ENCODE measurements around the gene ICE2. TPM values are rescaled to one million over a fixed set of nuclear protein-coding genes. Genes with fewer than 3 reads are reported as not detected.
"Not testable (repeated sequence)": the region's sequence is repeated elsewhere in the genome, so short reads cannot be mapped to it uniquely, and the experiment has no call there.

The ICE2 gene
- total and polyA plus RNA-seq, 12 donors, result 6.3 to 33.4 (median 26.7) TPM

DNA sequence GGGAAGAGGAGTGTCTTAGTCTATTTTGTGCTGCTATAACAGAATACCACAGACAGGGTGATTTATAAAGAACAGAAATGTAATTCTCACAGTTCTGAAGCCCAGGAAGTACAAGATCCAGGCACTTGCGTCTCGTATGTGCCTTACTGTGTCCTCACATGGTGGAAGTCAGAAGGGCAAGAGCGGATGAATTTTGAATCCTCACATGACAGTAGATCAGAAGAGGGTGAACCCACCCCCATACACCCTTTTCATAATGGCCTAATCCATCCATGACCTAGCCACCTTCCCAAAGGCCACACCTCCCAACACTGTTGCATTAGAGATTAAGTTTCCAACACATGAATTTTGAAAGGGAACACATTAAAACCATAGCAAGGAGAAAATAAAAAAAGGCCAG is 62.5 kb downstream of the ICE2 start:
- no peak overlapping the region for H3K4me3 ChIP-seq
- H3K9me3 ChIP-seq, result no peaks in the 10 kb centered on the region
- intact Hi-C loops (cut with DNase I), result no loop called here
- WGBS, 2 donors, result 97 to 98% methylated on average over 3 of the region's 3 CpGs
- H3K36me3 ChIP-seq, result peaks cover 0 to 14% (median 0%) of the 10 kb centered on the region in 9 donors
- H3K4me1 ChIP-seq, result peaks cover 0 to 10% (median 0%) of the 10 kb centered on the region in 9 donors
- DNase-seq (no peak), ATAC-seq (no peak)
- H3K27ac ChIP-seq, result no peak overlapping the region
- no peak for TF ChIP-seq CTCF (IDR thresholded peaks at IDR 0.05)
- H3K27me3 ChIP-seq, result no peaks in the 10 kb centered on the region

- H3K36me3 ChIP-seq, result no peaks in the 10 kb centered on the region
- TF ChIP-seq CTCF (IDR thresholded peaks at IDR 0.05), result no peak
- DNase-seq (no peak), ATAC-seq (no peak)
- WGBS, 2 donors, result 72 to 77% methylated on average over 10 of the region's 10 CpGs
- no peaks in the 10 kb centered on the region for H3K27me3 ChIP-seq
- intact Hi-C loops (cut with DNase I), result no loop called here
- no peak overlapping the region for H3K4me3 ChIP-seq
- peaks cover 0 to 18% (median 0%) of the 10 kb centered on the region in 9 donors for H3K4me1 ChIP-seq
- H3K9me3 ChIP-seq, result no peaks in the 10 kb centered on the region
- peak overlapping the region in 1 of 10 donors; percentile 12 for H3K27ac ChIP-seq
Measured at GRCh38 chr15:60414016-60414682, 64.8 kb downstream of the ICE2 start.

DNA sequence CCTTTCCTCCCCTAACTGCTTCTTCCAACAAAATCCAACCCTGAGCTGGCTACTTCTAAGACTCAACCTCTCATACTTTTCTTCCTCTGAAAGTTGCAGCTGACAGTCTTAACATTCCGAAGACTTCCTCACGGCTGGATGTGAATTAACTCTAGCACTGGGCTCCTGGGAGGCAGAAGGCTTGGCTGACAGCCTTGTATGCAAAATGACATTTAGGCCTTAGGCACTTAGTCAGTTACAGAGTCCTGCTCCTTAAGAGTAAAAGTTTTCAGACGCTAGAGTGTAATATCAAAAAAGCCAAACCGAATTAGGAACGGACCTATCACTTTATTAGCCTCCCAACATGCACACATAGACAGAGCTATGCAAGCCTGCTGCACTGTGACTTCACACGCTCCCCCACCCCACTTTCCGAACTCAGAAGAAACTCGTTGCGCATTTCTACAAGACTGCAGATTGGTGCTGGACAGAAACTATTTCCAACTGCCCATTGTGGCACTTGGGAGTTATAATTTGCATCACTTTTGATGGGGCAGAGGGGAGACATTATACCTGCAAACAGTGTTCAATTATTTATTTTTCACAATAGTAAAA is 65.6 kb downstream of the ICE2 start:
- intact Hi-C loops (cut with DNase I), result no loop called here
- 66 to 67% methylated on average over 9 of the region's 9 CpGs for WGBS, 2 donors

GRCh38 chr15:60412807-60413206 is 66.1 kb downstream of the ICE2 start:
- H3K4me3 ChIP-seq; DNase-seq; H3K9me3 ChIP-seq; H3K36me3 ChIP-seq; ATAC-seq; intact Hi-C loops (cut with DNase I); H3K27me3 ChIP-seq: not testable (repeated sequence)
- 95 to 96% methylated on average over 21 of the region's 21 CpGs for WGBS, 2 donors
- Histone ChIP-seq H3K27ac (peak overlapping the region in 1 of 10 donors; percentile 48), H3K4me1 (peaks cover 0 to 31% (median 0%) of the 10 kb centered on the region in 9 donors)

More for the DNA sequence above, 65.6 kb downstream of the ICE2 start:
- Histone ChIP-seq H3K27me3 (no peaks in the 10 kb centered on the region), H3K27ac (peak overlapping the region in 1 of 10 donors; percentile 48), H3K9me3 (no peaks in the 10 kb centered on the region), H3K4me3 (no peak overlapping the region), H3K36me3 (no peaks in the 10 kb centered on the region), H3K4me1 (peaks cover 0 to 26% (median 0%) of the 10 kb centered on the region in 9 donors)
- DNase-seq, result no peak
- peak in 4 of 8 donors; percentile 30 to 70 (median 45) for ATAC-seq
- TF ChIP-seq CTCF (IDR thresholded peaks at IDR 0.05), result no peak

Measured in heart right ventricle (tissue), 16 donors.